CD4-positive, alpha-beta T cell treated with Interleukin-6 at 100 ng/mL for 8 hours (primary cell): ENCODE results near the gene KCTD15.

ENCODE experiments used
- DNase-seq: peaks from one replicate; pipeline ENCODE4 v3.0.0-alpha.2; 2020; ENCODE audit warnings: mixed read lengths, low spot score

KCTD15 gene, protein sequence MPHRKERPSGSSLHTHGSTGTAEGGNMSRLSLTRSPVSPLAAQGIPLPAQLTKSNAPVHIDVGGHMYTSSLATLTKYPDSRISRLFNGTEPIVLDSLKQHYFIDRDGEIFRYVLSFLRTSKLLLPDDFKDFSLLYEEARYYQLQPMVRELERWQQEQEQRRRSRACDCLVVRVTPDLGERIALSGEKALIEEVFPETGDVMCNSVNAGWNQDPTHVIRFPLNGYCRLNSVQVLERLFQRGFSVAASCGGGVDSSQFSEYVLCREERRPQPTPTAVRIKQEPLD

GRCh38 chr19:33796164-33796875 lies at the start of gene KCTD15:
KCTD15 (plus strand) TSS chr19:33796870; CDS start chr19:33800455, 3,585 bp downstream.
- no peak for DNase-seq

GRCh38 chr19:33747273-33747672 lies 49.4 kb upstream of the KCTD15 start:
- DNase-seq = no peak

GRCh38 chr19:33748231-33748630 lies 48.4 kb upstream of the KCTD15 start:
- DNase-seq = no peak

DNA sequence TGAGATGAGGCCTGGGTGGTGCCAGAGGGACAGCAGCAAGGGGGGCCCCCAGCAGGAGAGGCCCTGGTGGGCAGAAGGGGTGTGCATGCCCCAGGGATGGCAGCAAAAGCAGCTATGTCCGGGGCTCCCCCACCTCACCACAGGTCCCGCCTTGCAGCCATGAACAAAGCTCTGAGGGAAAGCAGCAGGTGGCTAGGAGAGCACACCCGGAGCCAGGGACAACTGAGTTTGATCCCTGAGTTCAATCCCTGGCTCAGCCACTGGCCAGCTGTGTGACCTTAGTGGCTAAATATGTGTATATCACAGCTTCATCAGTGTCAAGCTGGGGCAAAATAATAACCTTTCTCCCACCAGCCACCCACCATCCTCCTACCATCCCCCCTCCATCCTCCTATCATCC lies 47.7 kb upstream of the KCTD15 start:
- DNase-seq = no peak

- DNase-seq = no peak
Observed at GRCh38 chr19:33749619-33750175, 47.0 kb upstream of the KCTD15 start.

- no peak for DNase-seq
Observed at GRCh38 chr19:33750587-33751435, 45.9 kb upstream of the KCTD15 start.

DNA sequence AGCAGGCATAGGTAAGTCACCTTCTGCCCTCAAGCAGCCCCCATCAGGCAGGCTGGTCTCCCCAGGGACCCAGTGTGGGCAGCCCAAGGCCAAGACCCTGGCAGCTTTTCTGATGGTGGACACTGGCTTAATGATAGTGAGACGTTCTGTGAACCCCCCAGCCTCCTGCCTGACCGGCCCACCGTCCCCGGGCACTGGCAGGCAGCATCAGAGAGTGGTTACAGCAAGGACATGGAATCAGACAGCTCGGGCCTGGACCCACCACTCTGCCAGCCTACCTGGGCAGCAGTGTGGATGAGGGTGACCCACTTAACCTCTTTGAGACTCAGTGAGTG lies 45.3 kb upstream of the KCTD15 start:
- no peak for DNase-seq

GRCh38 chr19:33752018-33752800 lies 44.5 kb upstream of the KCTD15 start:
- DNase-seq = no peak

- no peak for DNase-seq
Observed at GRCh38 chr19:33752945-33753344, 43.7 kb upstream of the KCTD15 start.

DNA sequence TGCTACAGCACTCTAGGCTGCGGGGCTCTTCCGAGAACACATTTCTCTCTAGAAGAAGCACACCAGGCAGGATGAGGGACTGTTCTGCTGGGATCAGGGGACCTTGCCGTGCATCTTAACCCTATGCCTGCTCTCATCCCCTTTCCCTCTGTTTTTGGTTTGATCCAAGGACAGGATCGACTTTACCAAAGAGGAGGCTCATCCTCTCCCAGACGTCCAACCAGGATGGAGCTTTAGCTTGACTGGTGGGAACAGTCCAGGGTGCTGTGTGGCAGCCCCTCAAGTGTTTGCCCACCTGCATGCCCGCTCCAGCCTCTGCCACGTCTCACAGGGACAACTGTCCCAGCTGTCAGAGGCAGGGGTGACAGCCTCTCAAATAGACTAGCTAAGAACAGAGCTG lies 42.3 kb upstream of the KCTD15 start:
- no peak for DNase-seq

DNA sequence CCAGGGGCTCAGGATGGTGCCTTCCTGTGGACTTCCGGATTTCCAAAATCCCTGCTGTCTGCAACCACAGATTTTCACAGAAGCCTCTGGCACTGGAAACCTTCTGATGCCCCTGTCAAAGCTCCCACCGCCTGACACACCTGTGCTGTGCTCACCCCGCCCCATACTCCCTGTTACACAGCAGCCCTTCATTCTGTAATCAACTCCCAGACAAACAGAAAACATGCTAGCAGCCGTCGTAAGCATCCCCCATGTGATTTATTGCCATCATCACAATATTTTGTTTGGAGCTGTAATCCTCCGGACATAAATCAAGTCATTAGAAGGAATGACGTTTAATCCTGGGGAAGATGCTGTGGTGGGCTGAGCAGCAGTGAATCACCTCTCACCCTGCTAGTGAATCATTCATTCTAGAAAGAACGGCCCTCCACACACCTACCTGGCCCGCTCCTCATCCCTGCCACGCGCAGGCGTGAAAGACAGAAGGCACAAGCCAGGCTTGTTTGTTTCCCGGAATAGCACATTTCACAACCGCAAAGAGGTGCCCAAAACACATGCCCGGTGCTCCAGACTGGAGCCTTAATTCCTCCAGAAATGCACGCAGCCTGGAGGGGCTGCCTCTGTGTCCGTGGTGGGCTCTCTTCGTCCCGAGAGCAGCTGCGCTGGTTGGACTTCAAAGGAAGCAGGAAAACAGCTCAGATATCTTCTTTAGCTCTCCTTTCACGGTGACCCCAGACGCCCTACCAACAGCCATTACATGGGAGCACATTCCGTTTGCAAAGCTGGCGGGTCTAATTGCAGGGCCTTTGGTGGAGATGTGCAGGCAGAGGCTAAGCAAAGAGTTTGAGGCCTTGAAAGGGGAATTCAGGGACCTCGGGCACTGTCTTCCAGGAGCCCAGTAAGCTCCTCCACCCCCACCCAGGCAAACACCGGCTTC lies 41.3 kb upstream of the KCTD15 start:
- DNase-seq = no peak

- no peak for DNase-seq
Observed at GRCh38 chr19:33756177-33756576, 40.5 kb upstream of the KCTD15 start.

- DNase-seq = no peak
Observed at GRCh38 chr19:33758541-33759013, 38.1 kb upstream of the KCTD15 start.

DNA sequence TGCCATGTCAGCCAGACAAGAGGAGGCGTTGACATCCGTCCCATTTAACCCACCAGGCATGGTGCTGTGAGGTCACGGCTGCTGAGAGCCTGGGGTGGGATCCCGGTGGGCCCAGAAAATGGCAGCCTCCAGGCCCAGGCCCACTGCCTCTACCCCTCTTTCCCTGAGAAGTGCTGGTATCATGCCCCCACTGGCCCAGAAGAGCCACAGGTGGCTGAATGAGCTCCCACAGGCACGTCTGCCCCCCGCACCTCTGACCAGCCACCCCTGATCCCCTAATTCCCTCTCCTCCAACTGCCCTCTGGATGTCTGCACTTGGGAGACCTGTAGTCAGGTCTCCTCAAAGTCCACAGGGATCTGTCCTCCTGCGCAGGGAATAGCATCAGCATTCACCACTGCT lies 37.3 kb upstream of the KCTD15 start:
- no peak for DNase-seq

- no peak for DNase-seq
Observed at GRCh38 chr19:33763633-33764371, 32.9 kb upstream of the KCTD15 start.

DNA sequence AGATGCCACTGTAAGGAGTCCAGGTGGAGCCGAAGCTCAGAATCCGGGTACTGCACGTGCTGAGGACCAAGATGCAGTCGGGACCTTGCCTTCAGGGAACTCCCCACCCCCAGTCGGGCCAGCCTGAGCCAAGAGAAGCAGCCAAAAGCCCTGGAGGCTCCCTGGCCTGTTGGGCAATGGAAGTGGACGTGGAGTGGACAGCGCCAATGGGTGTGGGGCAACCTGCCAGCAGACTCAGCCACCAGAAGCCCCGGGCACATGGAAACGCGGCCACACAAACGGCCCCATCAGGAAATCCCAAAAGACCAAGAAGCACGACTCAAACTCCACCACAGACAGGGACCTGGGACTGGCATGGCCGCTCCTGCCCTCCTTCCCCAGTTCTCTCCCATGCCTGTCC lies 30.0 kb upstream of the KCTD15 start:
- DNase-seq = no peak

DNA sequence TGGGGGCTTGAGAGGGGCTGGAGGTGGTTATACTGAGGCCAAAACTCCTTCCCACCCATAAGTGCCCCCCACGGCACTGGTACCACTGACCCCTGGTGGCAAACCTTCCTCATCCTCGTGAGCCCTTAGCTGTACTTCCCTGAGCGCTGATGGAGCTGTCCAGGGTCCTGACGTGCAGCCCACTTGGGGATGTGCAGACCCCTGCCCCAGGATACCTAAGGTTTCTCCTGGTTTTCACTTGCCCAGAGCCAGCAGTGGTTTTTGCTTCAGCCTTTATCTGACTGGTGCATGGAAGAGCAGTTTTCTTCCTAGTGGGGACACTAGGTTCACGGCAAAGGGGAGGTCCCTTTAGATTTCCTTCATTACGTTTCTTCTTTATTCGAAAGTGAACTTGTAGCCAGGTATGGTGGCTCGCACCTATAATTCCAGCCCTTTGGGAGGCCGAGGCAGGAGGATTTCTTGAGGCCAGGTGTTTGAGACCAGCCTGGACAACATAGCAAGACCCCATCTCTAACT lies 28.7 kb upstream of the KCTD15 start:
- no peak for DNase-seq

DNA sequence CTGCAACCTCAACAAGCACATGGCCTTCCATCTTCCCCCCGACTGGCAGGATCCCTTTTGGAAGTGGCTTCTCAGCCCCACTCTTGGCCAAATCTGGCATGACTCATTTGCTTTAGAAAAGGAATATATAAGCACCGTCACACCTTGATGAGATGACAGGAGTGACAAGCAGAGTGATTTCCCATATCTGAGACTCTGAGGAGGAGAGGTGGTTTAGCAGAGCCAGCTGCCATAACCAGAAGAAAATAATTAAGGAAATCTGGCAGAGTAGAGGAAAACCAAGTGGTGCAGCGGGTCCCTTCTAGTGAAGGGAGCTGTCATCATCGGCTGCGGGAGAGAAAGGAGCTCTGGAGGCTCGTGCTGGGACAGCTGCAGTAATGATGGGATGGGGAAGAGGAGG lies 27.5 kb upstream of the KCTD15 start:
- DNase-seq = no peak

GRCh38 chr19:33770107-33770506 lies 26.6 kb upstream of the KCTD15 start:
- no peak for DNase-seq
